Epidermal melanocyte (primary cell): ENCODE results near the gene CLDN24.
A peak's percentile ranks its signal among the peaks of the same experiment; 100 is the strongest.

Experiments used
- DNase-seq: peaks from one replicate; pipeline ENCODE4 v3.0.0; 2011; ENCODE audit warnings: low spot score; ENCODE audit not compliant: insufficient read length

The CLDN24 gene

GRCh38 chr4:183322326-183322725 lies at the start of gene CLDN24:
Gene CLDN24, minus strand, starts transcription at chr4:183322426. Its CDS starts 0 bp downstream, at chr4:183322426.
- DNase-seq, result no peak

- no peak for DNase-seq
Measured at GRCh38 chr4:183370786-183371185, 48.6 kb upstream of the CLDN24 start.

- DNase-seq, result no peak
Measured at GRCh38 chr4:183369073-183369472, 46.8 kb upstream of the CLDN24 start.

- DNase-seq, result no peak
Measured at GRCh38 chr4:183366206-183366835, 44.1 kb upstream of the CLDN24 start.

GRCh38 chr4:183364025-183364424 lies 41.8 kb upstream of the CLDN24 start:
- no peak for DNase-seq

- no peak for DNase-seq
Measured at GRCh38 chr4:183362916-183363542, 40.8 kb upstream of the CLDN24 start.

GRCh38 chr4:183362036-183362435 lies 39.8 kb upstream of the CLDN24 start:
- no peak for DNase-seq

GRCh38 chr4:183360161-183360919 lies 38.1 kb upstream of the CLDN24 start:
- DNase-seq, result no peak

GRCh38 chr4:183358215-183358755 lies 36.1 kb upstream of the CLDN24 start:
- DNase-seq, result no peak

GRCh38 chr4:183356931-183357675 lies 34.9 kb upstream of the CLDN24 start:
- no peak for DNase-seq

- no peak for DNase-seq
Measured at GRCh38 chr4:183356173-183356830, 34.1 kb upstream of the CLDN24 start.

- DNase-seq, result no peak
Measured at GRCh38 chr4:183355405-183355804, 33.2 kb upstream of the CLDN24 start.

- DNase-seq, result no peak
Measured at GRCh38 chr4:183354219-183354618, 32.0 kb upstream of the CLDN24 start.

GRCh38 chr4:183353557-183353956 lies 31.3 kb upstream of the CLDN24 start:
- DNase-seq, result no peak

GRCh38 chr4:183352546-183352945 lies 30.3 kb upstream of the CLDN24 start:
- no peak for DNase-seq

- no peak for DNase-seq
Measured at GRCh38 chr4:183350317-183351071, 28.3 kb upstream of the CLDN24 start.

- DNase-seq, result peak; percentile 36
Measured at GRCh38 chr4:183349673-183350072, 27.4 kb upstream of the CLDN24 start.

GRCh38 chr4:183348706-183349659 lies 26.8 kb upstream of the CLDN24 start:
- no peak for DNase-seq

- no peak for DNase-seq
Measured at GRCh38 chr4:183348136-183348535, 25.9 kb upstream of the CLDN24 start.
